Measurements from ENCODE around the gene ZFAND6.

Gene ZFAND6

GRCh38 chr15:80167936-80168335 is 108.5 kb downstream of the ZFAND6 start:
- in situ Hi-C loops (cut with MboI; ENCODE audit: low sequenced_read_pairs), result no loop called here

GRCh38 chr15:80168421-80168820 is 108.9 kb downstream of the ZFAND6 start:
- in situ Hi-C loops (cut with MboI; ENCODE audit: low sequenced_read_pairs), result no loop called here

- in situ Hi-C loops (cut with MboI; ENCODE audit: low sequenced_read_pairs), result no loop called here
Observed at GRCh38 chr15:80169768-80170357, 110.4 kb downstream of the ZFAND6 start.

GRCh38 chr15:80170596-80170995 is 111.1 kb downstream of the ZFAND6 start:
- in situ Hi-C loops (cut with MboI; ENCODE audit: low sequenced_read_pairs), result no loop called here

- in situ Hi-C loops (cut with MboI; ENCODE audit: low sequenced_read_pairs), result no loop called here
Observed at GRCh38 chr15:80171787-80172186, 112.3 kb downstream of the ZFAND6 start.

- in situ Hi-C loops (cut with MboI; ENCODE audit: low sequenced_read_pairs), result no loop called here
Observed at GRCh38 chr15:80172401-80172800, 112.9 kb downstream of the ZFAND6 start.

- in situ Hi-C loops (cut with MboI; ENCODE audit: low sequenced_read_pairs), result no loop called here
Observed at GRCh38 chr15:80173022-80173759, 113.7 kb downstream of the ZFAND6 start.

GRCh38 chr15:80174017-80174746 is 114.7 kb downstream of the ZFAND6 start:
- in situ Hi-C loops (cut with MboI; ENCODE audit: low sequenced_read_pairs), result no loop called here

GRCh38 chr15:80175436-80175835 is 116.0 kb downstream of the ZFAND6 start:
- in situ Hi-C loops (cut with MboI; ENCODE audit: low sequenced_read_pairs), result no loop called here

GRCh38 chr15:80176443-80176842 is 117.0 kb downstream of the ZFAND6 start:
- in situ Hi-C loops (cut with MboI; ENCODE audit: low sequenced_read_pairs), result no loop called here

GRCh38 chr15:80177156-80177555 is 117.7 kb downstream of the ZFAND6 start:
- in situ Hi-C loops (cut with MboI; ENCODE audit: low sequenced_read_pairs), result no loop called here

- in situ Hi-C loops (cut with MboI; ENCODE audit: low sequenced_read_pairs), result no loop called here
Observed at GRCh38 chr15:80179025-80179759, 119.7 kb downstream of the ZFAND6 start.

GRCh38 chr15:80179935-80180334 is 120.5 kb downstream of the ZFAND6 start:
- in situ Hi-C loops (cut with MboI; ENCODE audit: low sequenced_read_pairs), result no loop called here

- in situ Hi-C loops (cut with MboI; ENCODE audit: low sequenced_read_pairs), result no loop called here
Observed at GRCh38 chr15:80180468-80180867, 121.0 kb downstream of the ZFAND6 start.

- in situ Hi-C loops (cut with MboI; ENCODE audit: low sequenced_read_pairs), result no loop called here
Observed at GRCh38 chr15:80180986-80181385, 121.5 kb downstream of the ZFAND6 start.

- in situ Hi-C loops (cut with MboI; ENCODE audit: low sequenced_read_pairs), result no loop called here
Observed at GRCh38 chr15:80182611-80183261, 123.3 kb downstream of the ZFAND6 start.

GRCh38 chr15:80183306-80183705 is 123.8 kb downstream of the ZFAND6 start:
- in situ Hi-C loops (cut with MboI; ENCODE audit: low sequenced_read_pairs), result no loop called here

- in situ Hi-C loops (cut with MboI; ENCODE audit: low sequenced_read_pairs), result no loop called here
Observed at GRCh38 chr15:80183886-80184285, 124.4 kb downstream of the ZFAND6 start.

GRCh38 chr15:80184554-80184953 is 125.1 kb downstream of the ZFAND6 start:
- in situ Hi-C loops (cut with MboI; ENCODE audit: low sequenced_read_pairs), result no loop called here

GRCh38 chr15:80185152-80185551 is 125.7 kb downstream of the ZFAND6 start:
- in situ Hi-C loops (cut with MboI; ENCODE audit: low sequenced_read_pairs), result no loop called here

- in situ Hi-C loops (cut with MboI; ENCODE audit: low sequenced_read_pairs), result no loop called here
Observed at GRCh38 chr15:80186066-80186465, 126.6 kb downstream of the ZFAND6 start.

All from HL-60/S4 treated with phorbol 12-myristate 13-acetate at 8.2 ng/mL for 4 days and 3 days (cell line).